CD4-positive, alpha-beta T cell treated with Interleukin-12 subunit alpha and Interleukin-12 subunit beta, for 1 hour (primary cell): ENCODE results near the gene HDLBP.

ENCODE experiments used
- DNase-seq: peaks from one replicate; pipeline ENCODE4 v3.0.0-alpha.2; 2020

The HDLBP gene

DNA sequence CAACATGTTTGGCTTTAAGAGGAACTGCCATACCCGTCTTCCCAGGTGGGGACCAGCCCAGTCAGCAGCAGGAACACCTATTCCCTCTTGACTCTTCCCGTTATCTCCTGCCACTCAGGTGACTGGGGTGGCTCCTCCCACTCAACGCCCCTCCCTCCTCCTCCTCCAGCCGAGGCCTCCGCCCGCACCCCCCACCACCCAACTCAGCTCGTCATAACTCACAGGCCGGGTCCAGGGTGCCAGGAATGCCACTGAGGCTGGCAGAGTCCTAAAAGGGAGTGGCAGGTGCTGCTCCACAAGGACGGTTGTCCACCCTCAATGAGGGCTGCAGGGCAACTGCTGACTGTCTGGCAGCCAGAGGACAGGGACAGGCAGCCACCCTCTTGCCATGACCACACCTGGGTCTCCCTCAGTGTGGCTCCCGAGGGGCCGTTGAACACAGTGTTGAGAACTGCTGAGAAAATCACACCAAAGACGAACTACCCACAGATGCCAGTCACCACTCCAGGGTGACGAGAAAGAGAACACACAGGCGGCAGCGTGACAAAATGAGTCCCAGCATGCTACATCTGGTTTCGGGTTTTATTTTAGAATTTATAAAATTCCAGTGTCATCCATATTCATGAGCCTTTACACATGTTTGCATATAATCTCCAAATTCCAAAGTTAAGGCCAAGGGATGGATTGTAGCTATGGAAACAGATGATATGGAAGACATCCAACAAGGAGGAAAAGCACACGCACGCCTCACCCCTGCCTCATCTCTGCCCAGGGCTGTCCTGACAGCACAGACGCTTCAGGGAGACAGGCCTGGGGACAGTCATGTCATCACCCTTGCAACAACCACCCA, 88.5 kb downstream of the HDLBP start:
- no peak for DNase-seq

DNA sequence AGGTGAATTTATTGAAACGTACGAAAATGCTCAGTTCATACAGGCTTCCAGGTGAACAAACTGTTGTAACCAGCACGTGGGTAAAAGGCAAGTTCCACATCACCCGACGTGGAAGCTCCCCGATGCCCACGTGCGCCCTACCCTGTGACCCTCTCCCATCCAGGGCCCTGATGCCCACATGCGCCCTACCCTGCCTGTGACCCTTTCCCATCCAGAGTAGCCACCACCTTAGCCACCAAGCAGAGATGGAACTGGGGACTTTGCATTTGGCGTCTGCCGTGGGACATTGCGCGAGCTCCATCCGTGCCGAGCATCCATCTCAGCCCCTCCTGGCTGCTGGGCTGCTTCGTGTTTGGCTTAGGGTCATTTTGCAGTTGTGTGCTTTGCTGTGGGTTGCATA, 89.5 kb downstream of the HDLBP start:
- no peak for DNase-seq

- no peak for DNase-seq
These were observed 89.9 kb downstream of the HDLBP start for GRCh38 chr2:241225545-241225944.

- DNase-seq = no peak
These were observed 90.5 kb downstream of the HDLBP start for GRCh38 chr2:241224851-241225438.

GRCh38 chr2:241224018-241224850, 91.2 kb downstream of the HDLBP start:
- DNase-seq = no peak

DNA sequence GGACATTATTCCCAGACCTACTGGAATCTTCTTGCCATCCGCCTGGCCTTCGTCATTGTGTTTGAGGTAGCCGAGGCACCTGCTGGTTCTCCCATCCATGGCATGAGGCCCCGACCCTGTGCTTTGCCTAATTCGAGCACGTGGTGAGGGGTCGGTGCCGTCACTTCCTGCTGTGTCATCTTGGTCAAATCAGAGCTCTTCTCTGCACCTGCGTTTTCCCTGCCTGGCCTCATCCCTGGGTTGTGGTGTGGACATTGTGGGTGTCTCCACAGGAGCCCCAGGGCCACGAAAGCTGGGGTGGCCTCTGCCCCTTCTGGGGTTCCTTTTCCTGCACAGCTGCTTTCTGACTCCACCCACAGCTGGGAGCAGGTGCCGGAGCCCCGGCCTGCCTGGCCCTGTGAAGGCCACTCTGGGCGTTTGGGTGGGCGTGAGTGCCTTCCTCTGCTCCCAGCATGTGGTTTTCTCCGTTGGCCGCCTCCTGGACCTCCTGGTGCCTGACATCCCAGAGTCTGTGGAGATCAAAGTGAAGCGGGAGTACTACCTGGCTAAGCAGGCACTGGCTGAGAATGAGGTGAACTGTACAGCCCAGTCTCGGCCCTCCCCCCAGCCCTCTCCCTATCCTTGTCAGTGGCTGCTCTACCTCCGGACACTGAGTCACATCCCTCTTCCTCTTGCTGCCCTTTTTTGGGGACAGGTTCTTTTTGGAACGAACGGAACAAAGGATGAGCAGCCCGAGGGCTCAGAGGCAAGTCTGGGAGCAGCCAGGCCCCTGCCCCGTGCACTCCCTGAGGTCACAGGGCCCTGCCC, 92.1 kb downstream of the HDLBP start:
- no peak for DNase-seq

DNA sequence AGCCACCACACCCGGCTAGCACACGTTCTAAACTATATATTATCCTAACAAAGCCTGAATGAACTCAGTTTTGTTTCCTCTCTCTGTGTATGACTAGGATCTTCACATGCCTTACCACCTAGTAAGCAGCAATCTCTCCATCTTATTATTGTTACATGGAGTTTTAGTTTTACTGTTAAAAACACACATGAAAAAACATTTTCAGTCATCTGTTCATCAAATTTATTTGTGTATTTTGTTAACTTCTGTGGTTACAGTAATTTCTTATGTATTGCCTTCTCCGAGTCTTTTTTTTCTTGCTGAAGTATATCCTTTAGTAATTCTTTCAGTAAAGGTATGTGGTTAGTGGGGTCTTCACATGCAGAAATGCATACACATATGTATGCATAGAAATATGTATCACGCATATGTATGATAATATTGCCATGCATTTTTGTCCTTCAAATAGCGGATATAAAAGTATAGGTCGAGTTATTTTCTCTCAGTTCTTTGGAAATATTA, 95.6 kb downstream of the HDLBP start:
- DNase-seq = no peak

DNA sequence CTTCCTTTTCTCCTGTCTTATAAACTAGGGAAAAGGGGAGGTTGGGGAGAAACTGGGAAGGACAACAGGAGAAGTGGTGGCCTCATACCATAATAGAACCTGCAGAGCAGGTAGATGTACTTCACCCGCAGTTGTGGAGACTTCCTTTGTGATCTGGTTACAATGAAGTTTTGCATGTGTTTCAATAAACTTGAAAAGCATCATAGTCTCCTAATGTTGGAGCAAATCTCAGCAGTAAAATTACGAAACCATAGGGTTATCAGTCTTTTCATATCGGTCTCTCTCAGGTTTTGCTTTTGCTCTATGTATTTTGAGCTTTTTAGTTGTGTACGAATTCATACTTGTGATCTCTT, 96.5 kb downstream of the HDLBP start:
- DNase-seq = no peak

DNA sequence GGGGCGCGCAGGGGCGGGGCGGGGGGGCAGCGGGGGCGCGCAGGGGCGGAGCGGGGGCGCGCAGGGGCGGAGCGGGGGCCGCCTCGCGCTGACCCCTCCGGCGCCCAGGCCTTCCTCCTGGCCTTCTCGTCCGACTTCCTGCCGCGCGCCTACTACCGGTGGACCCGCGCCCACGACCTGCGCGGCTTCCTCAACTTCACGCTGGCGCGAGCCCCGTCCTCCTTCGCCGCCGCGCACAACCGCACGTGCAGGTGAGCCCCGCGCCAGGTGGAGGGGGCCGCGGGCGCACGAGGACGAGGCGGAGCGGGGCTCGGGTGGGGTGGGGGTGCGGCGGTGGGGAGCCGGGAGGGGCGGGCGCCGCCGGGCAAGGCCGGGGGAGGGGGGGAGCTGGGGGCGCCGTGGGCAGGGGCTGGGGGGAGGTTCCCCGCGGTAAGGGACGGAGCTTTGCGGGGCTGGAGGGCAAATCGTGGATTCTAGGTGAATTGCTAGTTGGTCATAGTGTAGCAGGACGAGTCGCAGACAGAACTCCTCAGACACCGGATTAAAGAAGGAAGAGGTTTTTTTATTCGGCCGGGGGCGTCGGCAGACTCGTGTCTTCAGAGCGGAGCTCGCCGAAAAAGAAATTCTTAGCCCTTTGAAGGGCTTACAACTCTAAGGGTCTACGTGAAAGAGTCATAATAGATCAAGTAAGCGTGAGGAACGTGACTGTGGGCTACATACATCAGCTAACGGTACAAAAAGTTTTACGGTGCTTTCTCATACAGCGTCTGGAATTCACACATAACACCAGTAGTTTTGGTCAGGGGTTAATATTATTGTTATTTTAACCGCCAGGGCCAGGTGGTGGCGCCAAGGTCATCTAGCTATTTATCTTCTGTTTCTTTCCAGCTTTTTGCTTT, 97.1 kb downstream of the HDLBP start:
- peak; percentile 41 for DNase-seq

- peak; percentile 29 for DNase-seq
These were observed 98.0 kb downstream of the HDLBP start for GRCh38 chr2:241217320-241218031.

DNA sequence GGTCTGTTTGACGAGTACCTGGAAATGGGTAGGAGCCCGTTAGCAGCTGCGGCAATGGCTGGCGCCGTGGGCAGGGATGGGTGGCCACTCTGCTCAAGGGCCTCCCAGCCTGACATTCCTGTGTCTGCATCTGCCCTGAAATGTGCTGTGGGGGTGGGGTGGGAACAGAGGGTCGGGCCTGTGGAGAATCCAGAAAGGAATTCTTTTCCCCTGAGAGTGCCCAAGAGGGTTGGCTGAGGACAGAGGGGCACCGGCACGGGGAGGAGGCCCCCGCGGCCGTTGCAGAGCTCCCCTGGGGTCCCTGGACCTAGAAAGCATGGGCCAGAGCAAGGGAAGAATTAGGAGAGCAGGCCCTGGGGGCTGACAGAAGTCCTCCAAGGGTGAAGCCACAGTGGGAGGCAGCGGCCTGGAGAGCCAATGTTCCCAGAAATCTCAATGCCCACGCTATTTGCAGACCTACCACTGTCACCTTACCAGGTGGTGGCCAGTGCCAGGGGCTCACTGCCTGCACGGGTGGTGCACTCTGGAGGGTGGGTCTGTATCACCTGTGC, 99.2 kb downstream of the HDLBP start:
- no peak for DNase-seq

DNA sequence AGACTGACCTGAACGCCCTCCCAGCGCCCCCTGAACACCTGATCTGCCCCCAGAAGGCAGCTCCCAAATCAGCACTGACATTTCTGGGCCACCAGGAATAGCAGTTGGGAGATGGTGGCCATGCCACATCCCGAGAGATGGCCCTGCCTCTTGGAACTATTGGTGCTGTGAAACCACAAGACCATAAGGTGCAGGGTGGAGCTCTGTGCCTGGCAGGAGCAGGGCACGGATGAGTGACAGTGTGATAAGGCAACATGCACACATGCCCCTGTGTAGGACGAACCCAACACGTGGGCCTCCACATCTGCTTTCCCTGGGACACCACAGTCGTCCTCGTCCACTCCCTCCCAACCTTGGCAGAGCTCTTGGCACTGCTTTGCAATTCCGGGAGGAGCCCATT, 100.1 kb downstream of the HDLBP start:
- no peak for DNase-seq

DNA sequence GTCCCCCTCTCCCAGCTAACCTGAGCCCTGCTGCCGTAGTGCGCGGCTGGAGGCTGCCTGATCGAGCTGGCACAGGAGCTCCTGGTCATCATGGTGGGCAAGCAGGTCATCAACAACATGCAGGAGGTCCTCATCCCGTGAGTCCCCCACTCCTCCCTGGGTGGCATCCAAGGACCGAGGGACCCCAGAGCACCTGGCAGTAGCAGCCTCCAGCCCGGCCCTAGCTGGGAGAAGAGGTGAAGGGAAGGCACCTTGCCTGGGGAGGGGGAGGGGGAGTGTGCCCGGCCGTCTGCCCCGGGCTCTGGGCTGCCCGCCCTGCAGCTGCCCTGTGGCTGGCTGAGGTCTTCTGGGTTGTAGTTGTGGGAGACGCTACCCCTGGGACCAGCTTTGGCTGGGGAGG, 100.7 kb downstream of the HDLBP start:
- DNase-seq = no peak

DNA sequence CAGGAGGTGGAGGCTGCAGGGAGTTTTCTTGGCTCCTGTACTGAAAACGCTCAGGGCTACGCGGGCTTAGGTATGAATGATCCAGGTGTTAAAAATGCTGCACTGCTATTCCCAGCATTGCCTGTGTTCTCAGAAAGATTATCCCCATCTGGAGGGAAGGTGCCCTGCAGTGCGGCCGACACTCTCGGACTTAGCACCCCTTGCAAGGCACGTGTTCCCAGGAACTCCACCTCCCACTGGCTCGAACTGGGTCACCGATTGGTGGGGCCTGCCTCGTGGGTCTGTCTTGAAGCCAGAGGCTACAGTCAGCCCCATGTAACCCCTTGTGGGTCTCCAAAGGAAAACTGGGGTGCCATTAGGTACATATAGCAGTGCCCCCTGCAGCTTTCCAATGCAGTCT, 101.3 kb downstream of the HDLBP start:
- DNase-seq = no peak

DNA sequence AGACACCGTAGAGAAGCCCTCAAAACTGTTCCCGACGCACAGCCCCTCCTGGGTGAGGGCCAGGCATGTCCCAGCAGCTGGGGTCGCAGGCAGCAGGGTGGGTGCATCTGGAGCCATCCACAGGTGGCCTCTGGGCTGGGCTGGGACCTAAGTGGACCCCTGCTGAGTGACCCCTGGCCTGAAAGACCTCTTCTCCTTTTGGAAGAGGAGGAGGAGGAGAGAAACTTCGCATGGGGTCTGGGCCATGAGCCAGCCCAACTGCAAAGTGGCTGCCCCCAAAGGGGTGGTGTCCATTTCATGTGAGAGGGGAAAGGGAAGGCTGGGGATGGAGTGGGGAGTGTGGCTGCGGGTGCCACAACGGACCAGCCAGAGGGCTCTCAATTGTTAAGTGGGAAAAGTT, 101.9 kb downstream of the HDLBP start:
- no peak for DNase-seq

DNA sequence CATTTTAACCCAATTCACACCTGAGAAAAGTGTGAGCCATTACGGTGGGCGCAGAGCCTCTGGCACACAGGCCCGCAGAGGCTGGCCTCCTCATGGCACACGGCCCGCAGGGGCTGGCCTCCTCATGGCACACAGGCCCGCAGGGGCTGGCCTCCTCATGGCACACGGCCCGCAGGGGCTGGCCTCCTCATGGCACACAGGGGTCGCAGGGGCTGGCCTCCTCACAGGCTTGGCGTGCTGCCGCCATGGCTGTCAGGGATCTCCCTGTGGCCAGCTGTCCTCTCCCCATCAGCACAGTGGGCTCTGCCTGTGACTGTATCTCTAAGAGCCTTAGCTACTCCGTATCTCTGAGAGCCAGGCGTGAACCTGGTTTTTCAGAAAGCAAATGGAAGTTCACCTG, 102.4 kb downstream of the HDLBP start:
- no peak for DNase-seq

DNA sequence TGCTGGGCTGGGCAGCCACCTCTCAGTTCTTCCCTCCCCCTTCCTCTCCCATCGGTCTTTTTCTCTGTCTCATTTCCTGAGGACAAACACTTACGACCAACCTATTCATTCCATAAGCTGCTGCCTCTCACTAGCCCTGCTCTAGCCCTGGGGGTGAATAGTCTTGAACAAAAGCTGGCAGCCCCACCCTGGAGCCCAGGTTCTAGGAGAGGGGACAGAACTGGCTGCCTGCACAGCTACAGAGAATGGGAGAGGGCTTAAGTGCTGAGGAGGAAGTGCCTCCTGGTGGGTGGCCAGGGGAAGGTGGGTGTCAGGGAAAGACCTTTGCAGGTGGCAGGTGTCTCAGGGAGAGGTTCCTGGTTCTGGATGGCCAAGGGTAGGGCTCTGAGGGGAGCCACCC, 104.2 kb downstream of the HDLBP start:
- DNase-seq = no peak

DNA sequence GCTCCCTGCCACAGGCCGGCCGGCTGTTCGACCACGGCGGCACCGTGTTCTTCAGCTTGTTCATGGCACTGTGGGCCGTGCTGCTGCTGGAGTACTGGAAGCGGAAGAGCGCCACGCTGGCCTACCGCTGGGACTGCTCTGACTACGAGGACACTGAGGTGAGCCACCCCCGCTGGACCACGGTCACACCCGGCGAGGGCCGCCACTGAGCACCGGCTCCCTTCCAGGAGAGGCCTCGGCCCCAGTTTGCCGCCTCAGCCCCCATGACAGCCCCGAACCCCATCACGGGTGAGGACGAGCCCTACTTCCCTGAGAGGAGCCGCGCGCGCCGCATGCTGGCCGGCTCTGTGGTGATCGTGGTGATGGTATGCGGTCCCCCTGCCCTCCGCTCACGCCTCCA, 106.2 kb downstream of the HDLBP start:
- no peak for DNase-seq

DNA sequence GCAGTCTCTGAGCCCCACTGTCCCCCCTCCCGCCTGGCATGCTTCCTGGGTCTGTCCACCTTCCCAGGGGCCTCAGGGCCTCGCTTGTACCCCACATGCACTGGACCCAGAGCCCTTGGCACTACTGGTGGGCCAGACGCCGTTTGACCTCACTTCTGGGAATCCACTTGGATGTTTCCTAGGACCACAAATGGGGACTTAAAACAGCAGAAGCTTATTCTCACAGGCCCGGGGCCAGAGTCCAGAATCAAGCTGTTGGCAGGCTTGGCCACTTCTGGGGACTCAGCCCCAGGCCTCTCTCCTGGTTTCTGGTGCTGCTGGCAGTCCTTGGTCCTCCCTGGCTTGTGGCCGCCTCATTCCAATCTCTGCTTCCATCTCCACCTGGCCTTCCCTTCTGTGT, 107.4 kb downstream of the HDLBP start:
- DNase-seq = no peak

DNA sequence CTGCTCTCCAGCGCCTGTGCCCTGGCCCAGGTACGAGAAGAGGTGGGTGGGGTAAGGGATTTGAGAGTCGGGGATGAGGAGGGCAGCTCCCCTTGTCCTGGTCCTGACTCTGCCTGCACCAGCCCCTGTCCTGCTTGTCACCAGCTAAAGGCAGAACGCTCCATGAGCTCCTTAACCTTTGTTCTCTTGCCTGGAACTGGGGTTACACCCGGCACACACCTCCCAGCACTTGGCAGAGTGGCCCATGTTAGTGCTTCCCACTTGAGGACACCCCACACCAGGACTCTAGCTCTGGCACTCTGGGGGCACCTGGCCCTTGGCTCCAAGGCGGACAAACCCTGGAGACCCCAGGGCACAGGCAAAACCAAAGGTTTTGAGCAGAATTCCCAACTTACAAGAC, 107.8 kb downstream of the HDLBP start:
- DNase-seq = no peak

- DNase-seq = no peak
These were observed 108.3 kb downstream of the HDLBP start for GRCh38 chr2:241207151-241207550.
